Fibroblast of lung (primary cell): ENCODE measurements around the gene APOL3.

Source experiments
- CTCF ChIP-seq, 2 donors: IDR thresholded peaks in 1 of 2; conservative IDR thresholded peaks in 1 of 2; 1 replicate in 1 of 2; 2 replicates in 1 of 2; pipeline ENCODE4 v1.5.1; 2011 to 2012; ENCODE audit warnings: low read length in 2 of 2, control low read depth in 1 of 2, inconsistent platforms in 1 of 2, low read depth in 1 of 2, mild to moderate bottlenecking in 1 of 2
- EZH2 ChIP-seq: IDR thresholded peaks from 2 replicates; pipeline ENCODE4 v1.5.1; 2012; ENCODE audit warnings: low read length, control low read depth, mild to moderate bottlenecking; ENCODE audit errors: missing control alignments

- TF ChIP-seq CTCF (conservative IDR thresholded peaks at IDR 0.05 in 1 of 2, IDR thresholded peaks at IDR 0.05 in 1 of 2; ENCODE audit: low read depth in 1 of 2, low read length in 2 of 2) (no peak), EZH2 (no peak)
These were observed 53.1 kb downstream of the APOL3 start for GRCh38 chr22:36107436-36107835.
